Endothelial cell of umbilical vein (primary cell): ENCODE data around the gene DLK1. TPM values are rescaled to one million over a fixed set of nuclear protein-coding genes. Genes with fewer than 3 reads are reported as not detected.

Experiments
- BruUV-seq: library from RNA; stranded (reverse); fragments of 400-500 nt; replicated peaks from 2 replicates; lab custom pipeline; 2021; lab: Mats Ljungman, UMichigan
- CTCF ChIA-PET: fragments of 300-600, 350-600 bp; sonication (Branson Sonifier 250); formaldehyde crosslinking; loops from one replicate; lab custom pipeline; 2021; ENCODE audit warnings: antibody characterized with exemption, inconsistent platforms; lab: Charles Lee
- POLR2A ChIA-PET: fragments of 300-600, 350-600 bp; sonication (Branson Sonifier 250); formaldehyde crosslinking; loops from one replicate; lab custom pipeline; 2021; ENCODE audit warnings: antibody characterized with exemption, inconsistent platforms; lab: Charles Lee
- DNase-seq: peaks from one replicate; pipeline ENCODE4 v3.0.0-alpha.2; 2011; ENCODE audit warnings: low read depth, low spot score
- FAIRE-seq: peaks from 2 replicates; lab custom pipeline; 2011; peaks lifted over from hg19 to GRCh38; lab: Jason Lieb, UNC
- H2AFZ ChIP-seq: 2 replicates; pipeline ENCODE4 v1.6.0; 2012; ENCODE audit warnings: low read depth, low read length, control low read depth, inconsistent platforms
- H3K27ac ChIP-seq: 2 replicates; pipeline ENCODE4 v1.5.1; 2011; ENCODE audit warnings: low read depth, mild to moderate bottlenecking, control low read depth, low read length, moderate library complexity; ENCODE audit not compliant: insufficient read depth
- H3K27me3 ChIP-seq, 2 experiments: 2 replicates each; pipeline versions ENCODE4 v1.6.0 to v1.6.1; 2011; ENCODE audit warnings: low read length in 2 of 2, mixed read lengths in 1 of 2; ENCODE audit not compliant: control insufficient read depth in 2 of 2, insufficient read depth in 2 of 2
- H3K36me3 ChIP-seq, 2 experiments: 2 replicates in 1 of 2; 3 replicates in 1 of 2; pipeline ENCODE4 v1.5.1; 2011; ENCODE audit warnings: low read length in 2 of 2, mild to moderate bottlenecking in 1 of 2, moderate library complexity in 1 of 2; ENCODE audit not compliant: control insufficient read depth in 2 of 2, insufficient read depth in 2 of 2; ENCODE audit errors: extremely low read depth in 1 of 2
- H3K4me1 ChIP-seq: 3 replicates; pipeline ENCODE4 v1.5.1; 2011; ENCODE audit warnings: mild to moderate bottlenecking, low read length; ENCODE audit not compliant: control insufficient read depth, insufficient read depth; ENCODE audit errors: extremely low read depth
- H3K4me2 ChIP-seq: 2 replicates; pipeline ENCODE4 v1.6.1; 2011; ENCODE audit warnings: low read length, control low read depth, mixed read lengths; ENCODE audit not compliant: insufficient read depth
- H3K4me3 ChIP-seq, 3 experiments: fragments of 200-600 bp in 1 of 3; sonication (generic), shearing (Covaris generic) in 1 of 3; replicated peaks in 1 of 3; 2 replicates each; pipeline ENCODE4 v1.5.1; 2011 to 2016; ENCODE audit warnings: control low read depth in 3 of 3, low read length in 3 of 3, mild to moderate bottlenecking in 2 of 3, inconsistent platforms in 1 of 3, low read depth in 1 of 3, moderate library complexity in 1 of 3; ENCODE audit not compliant: insufficient read depth in 1 of 3
- H3K79me2 ChIP-seq: 2 replicates; pipeline ENCODE4 v1.6.0; 2012; ENCODE audit warnings: low read length, inconsistent platforms; ENCODE audit not compliant: control insufficient read depth, insufficient read depth
- H3K9ac ChIP-seq: replicated peaks from 2 replicates; pipeline ENCODE3; 2011; ENCODE audit warnings: low read length, control low read depth; ENCODE audit not compliant: insufficient read depth; ENCODE audit errors: extremely low read depth
- H3K9me1 ChIP-seq: replicated peaks from 3 replicates; pipeline ENCODE4 v1.6.0; 2011; ENCODE audit warnings: mild to moderate bottlenecking, low read length; ENCODE audit not compliant: control insufficient read depth, insufficient read depth; ENCODE audit errors: extremely low read depth
- H3K9me3 ChIP-seq: replicated peaks from 2 replicates; pipeline ENCODE4 v1.5.1; 2012; ENCODE audit warnings: low read length, inconsistent platforms; ENCODE audit not compliant: control insufficient read depth, insufficient read depth
- H4K20me1 ChIP-seq: replicated peaks from 2 replicates; pipeline ENCODE3; 2011; ENCODE audit warnings: mild to moderate bottlenecking, low read length; ENCODE audit not compliant: control insufficient read depth, insufficient read depth; ENCODE audit errors: extremely low read depth
- CTCF ChIP-seq, 2 donors: IDR thresholded peaks; 1 replicate in 1 of 2; 2 replicates in 1 of 2; pipeline ENCODE4 v1.5.1; 2011; ENCODE audit warnings: low read length in 2 of 2, mild to moderate bottlenecking in 2 of 2, moderate library complexity in 2 of 2, control low read depth in 1 of 2, inconsistent platforms in 1 of 2, low read depth in 1 of 2; ENCODE audit not compliant: insufficient read depth in 1 of 2; ENCODE audit errors: extremely low read depth in 1 of 2
- EZH2 ChIP-seq: IDR thresholded peaks from 2 replicates; pipeline ENCODE4 v1.6.1; 2012; ENCODE audit warnings: borderline replicate concordance, low read depth, mild to moderate bottlenecking, moderate library complexity, low read length, inconsistent platforms; ENCODE audit not compliant: severe bottlenecking
- FOS ChIP-seq: IDR thresholded peaks from 2 replicates; pipeline ENCODE4 v1.6.1; 2011; ENCODE audit warnings: mild to moderate bottlenecking, low read length, moderate library complexity, borderline replicate concordance; ENCODE audit not compliant: insufficient read depth
- GATA2 ChIP-seq: IDR thresholded peaks from 2 replicates; pipeline ENCODE4 v1.7.0; 2011; ENCODE audit warnings: low read depth, mild to moderate bottlenecking, moderate library complexity, mixed read lengths, low read length; ENCODE audit not compliant: insufficient read length, insufficient read depth
- JUN ChIP-seq: IDR thresholded peaks from 2 replicates; pipeline ENCODE4 v1.6.1; 2011; ENCODE audit warnings: borderline replicate concordance, low read depth; ENCODE audit not compliant: insufficient read length, insufficient read depth
- MAX ChIP-seq: IDR thresholded peaks from 2 replicates; pipeline ENCODE4 v1.6.1; 2011; ENCODE audit not compliant: insufficient read depth, insufficient read length
- MYC ChIP-seq: IDR thresholded peaks from one replicate; pipeline ENCODE4 v1.6.1; 2011; ENCODE audit warnings: mild to moderate bottlenecking, low read depth, low read length
- POLR2A ChIP-seq: IDR thresholded peaks from 2 replicates; pipeline ENCODE4 v1.6.1; 2012; ENCODE audit warnings: low read depth, mild to moderate bottlenecking, control low read depth, low read length
- POLR2AphosphoS5 ChIP-seq: IDR thresholded peaks from 2 replicates; pipeline ENCODE4 v1.6.1; 2012; ENCODE audit warnings: low read depth, mild to moderate bottlenecking, control low read depth, low read length, moderate library complexity; ENCODE audit not compliant: insufficient read depth
- dilution Hi-C: fragments of 300-500 bp; cut with MboI; formaldehyde crosslinking; loops from one replicate; pipeline ENCODE4 v1.15.0; 2019; ENCODE audit warnings: low sequenced_read_pairs; ENCODE audit not compliant: extremely low pct_ligation_motif_present
- intact Hi-C: fragments of 100-400 bp; cut with micrococcal nuclease; formaldehyde crosslinking; loops from one replicate; pipeline ENCODE4 v1.10.0; 2022
- polyA plus RNA-seq, 4 experiments: library from polyadenylated mRNA; depleted of rRNA in 3 of 4; stranded (reverse) in 3 of 4; unstranded in 1 of 4; fragments of >200 nt; gene quantifications; 2 replicates each; pipeline versions ENCODE4 v1.2.1 to v1.2.3, GENCODE V29; 2011 to 2012; ENCODE audit warnings: missing spikeins in 1 of 4
- total RNA-seq: library from RNA; stranded (reverse); gene quantifications from 2 replicates; pipeline ENCODE4 v1.2.3, GENCODE V29; 2021

The DLK1 gene
- total and polyA plus RNA-seq, 2 donors (not counting 3 experiments of a cell fraction or from before 2014, with no cell fraction given), result not detected

GRCh38 chr14:100762089-100762515 is 35.4 kb downstream of the DLK1 start:
- H2AFZ ChIP-seq, result no peak overlapping the region
- peak overlapping the region; percentile 27 for H3K27ac ChIP-seq
- FAIRE-seq (no peak), DNase-seq (no peak)
- dilution Hi-C loops, result no loop called here
- intact Hi-C loops, result no loop called here
- H3K9ac ChIP-seq, result no peak overlapping the region
- no peaks in the 10 kb centered on the region for H3K79me2 ChIP-seq
- no peaks in the 10 kb centered on the region for H3K36me3 ChIP-seq
- H3K4me1 ChIP-seq, result peaks cover 13% of the 10 kb centered on the region
- no peak overlapping the region for H3K4me3 ChIP-seq
- ChIA-PET POLR2A (no interaction called here), CTCF (interaction anchor here (0.9 to 1.5 kb wide), 3 partner anchors 10 to 54 kb away, joined by 3 to 6 read pairs (median 3); no protein-coding TSS in a partner anchor)
- BruUV-seq, result no TSS peak
- peaks cover 0 to 2% of the 10 kb centered on the region in 2 experiments for H3K27me3 ChIP-seq
- TF ChIP-seq CTCF (IDR thresholded peaks at IDR 0.05; ENCODE audit: extremely low read depth in 1 of 2, insufficient read depth in 1 of 2, low read depth in 1 of 2, low read length in 2 of 2) (no peak), JUN (no peak), GATA2 (no peak), EZH2 (no peak), MAX (no peak), POLR2AphosphoS5 (no peak), FOS (no peak), MYC (no peak), POLR2A (no peak)
- H3K9me1 ChIP-seq, result no peaks in the 10 kb centered on the region
- H4K20me1 ChIP-seq, result no peaks in the 10 kb centered on the region
- H3K4me2 ChIP-seq, result no peak overlapping the region
- no peaks in the 10 kb centered on the region for H3K9me3 ChIP-seq
